ENCODE results near the gene CYP17A1. TPM values are rescaled to one million over a fixed set of nuclear protein-coding genes. Genes with fewer than 3 reads are reported as not detected.

The CYP17A1 gene
- total RNA-seq, 1 experiment from 2014 or later: 2.1 TPM

DNA sequence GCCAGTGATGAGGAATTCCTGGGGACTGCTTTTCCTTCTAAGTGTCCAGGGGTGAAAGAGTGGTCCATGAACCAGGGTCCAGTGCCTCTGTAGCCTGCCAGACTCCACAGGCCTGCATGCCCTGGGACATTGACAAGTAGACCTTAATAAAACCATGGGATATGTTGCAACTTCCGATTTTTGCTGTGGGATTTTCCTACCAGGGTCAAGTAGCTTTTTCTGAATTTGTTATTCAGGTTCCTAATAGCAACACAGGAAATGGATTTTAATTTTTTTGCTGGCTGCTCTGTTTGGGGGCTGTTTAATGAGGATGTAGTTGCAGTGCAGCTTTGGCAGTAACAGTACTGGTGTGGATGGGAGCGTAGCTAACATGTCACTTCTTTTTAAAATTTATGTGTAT lies 51.4 kb downstream of the CYP17A1 start:
- Mint-ChIP-seq H3K27ac (0 out of 2 replicates have a peak overlapping the region, but pooled peaks have one; percentile 50), H3K27me3 (ENCODE audit: low read depth) (no peaks in the 10 kb centered on the region), H3K36me3 (peaks cover 8% of the 10 kb centered on the region; the same call in 1 of the 2 replicates), H3K9me3 (peaks cover 6% of the 10 kb centered on the region), H3K4me3 (no peak overlapping the region), H3K4me1 (peaks cover 25% of the 10 kb centered on the region)
- ChIA-PET POLR2A (no interaction called here), CTCF (no interaction called here)
- TF ChIP-seq, protein P1, sequence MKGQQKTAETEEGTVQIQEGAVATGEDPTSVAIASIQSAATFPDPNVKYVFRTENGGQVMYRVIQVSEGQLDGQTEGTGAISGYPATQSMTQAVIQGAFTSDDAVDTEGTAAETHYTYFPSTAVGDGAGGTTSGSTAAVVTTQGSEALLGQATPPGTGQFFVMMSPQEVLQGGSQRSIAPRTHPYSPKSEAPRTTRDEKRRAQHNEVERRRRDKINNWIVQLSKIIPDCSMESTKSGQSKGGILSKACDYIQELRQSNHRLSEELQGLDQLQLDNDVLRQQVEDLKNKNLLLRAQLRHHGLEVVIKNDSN (CRISPR knock-in tag; IDR thresholded peaks at IDR 0.05): no peak
- TF ChIP-seq TEAD4 (CRISPR knock-in tag; IDR thresholded peaks at IDR 0.05) (no peak), ZNF416 (CRISPR knock-in tag; IDR thresholded peaks at IDR 0.05) (no peak), NFYB (CRISPR knock-in tag; conservative IDR thresholded peaks at IDR 0.05; ENCODE audit: low read depth) (no peak), PRRX2 (CRISPR knock-in tag; IDR thresholded peaks at IDR 0.05) (no peak), ZNF219 (CRISPR knock-in tag; IDR thresholded peaks at IDR 0.05; ENCODE audit: borderline replicate concordance) (no peak), HMGA2 (CRISPR knock-in tag; IDR thresholded peaks at IDR 0.05) (no peak), SMAD4 (CRISPR knock-in tag; IDR thresholded peaks at IDR 0.05) (no peak), NR1H2 (CRISPR knock-in tag; IDR thresholded peaks at IDR 0.05) (no peak), FOXJ3 (CRISPR knock-in tag; IDR thresholded peaks at IDR 0.05; ENCODE audit: borderline replicate concordance) (no peak)
- TF ChIP-seq, protein P2, sequence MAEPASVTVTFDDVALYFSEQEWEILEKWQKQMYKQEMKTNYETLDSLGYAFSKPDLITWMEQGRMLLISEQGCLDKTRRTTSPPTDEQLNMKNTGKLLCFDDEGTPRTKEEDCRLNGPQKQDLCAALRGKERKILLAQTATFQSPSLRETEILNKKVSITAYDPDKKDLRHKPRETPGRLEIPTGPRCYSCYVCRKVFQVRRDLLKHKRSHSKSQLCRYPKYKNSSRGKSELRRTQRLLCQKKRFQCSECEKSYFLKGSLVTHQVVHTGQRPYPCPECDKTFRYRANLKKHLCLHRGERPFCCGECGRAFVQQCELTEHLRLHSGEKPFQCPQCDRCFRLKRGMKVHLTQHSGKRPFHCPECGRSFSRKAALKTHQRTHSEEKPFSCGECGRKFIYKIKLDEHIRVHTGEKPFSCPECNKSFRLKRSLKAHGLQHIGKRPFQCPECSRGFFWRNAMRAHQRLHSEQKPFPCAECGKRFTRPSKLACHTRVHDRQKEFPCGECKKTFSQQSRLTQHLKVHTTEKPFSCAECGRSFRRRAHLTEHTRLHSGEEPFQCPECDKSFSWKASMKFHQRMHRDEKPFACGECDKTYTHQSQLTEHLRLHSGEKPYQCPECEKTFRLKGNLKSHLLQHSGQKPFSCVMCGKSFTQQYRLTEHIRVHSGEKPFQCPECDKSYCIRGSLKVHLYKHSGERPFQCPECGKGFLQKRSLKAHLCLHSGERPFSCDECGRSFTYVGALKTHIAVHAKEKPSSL (CRISPR knock-in tag; conservative IDR thresholded peaks at IDR 0.05): no peak
- TF ChIP-seq, protein P3, sequence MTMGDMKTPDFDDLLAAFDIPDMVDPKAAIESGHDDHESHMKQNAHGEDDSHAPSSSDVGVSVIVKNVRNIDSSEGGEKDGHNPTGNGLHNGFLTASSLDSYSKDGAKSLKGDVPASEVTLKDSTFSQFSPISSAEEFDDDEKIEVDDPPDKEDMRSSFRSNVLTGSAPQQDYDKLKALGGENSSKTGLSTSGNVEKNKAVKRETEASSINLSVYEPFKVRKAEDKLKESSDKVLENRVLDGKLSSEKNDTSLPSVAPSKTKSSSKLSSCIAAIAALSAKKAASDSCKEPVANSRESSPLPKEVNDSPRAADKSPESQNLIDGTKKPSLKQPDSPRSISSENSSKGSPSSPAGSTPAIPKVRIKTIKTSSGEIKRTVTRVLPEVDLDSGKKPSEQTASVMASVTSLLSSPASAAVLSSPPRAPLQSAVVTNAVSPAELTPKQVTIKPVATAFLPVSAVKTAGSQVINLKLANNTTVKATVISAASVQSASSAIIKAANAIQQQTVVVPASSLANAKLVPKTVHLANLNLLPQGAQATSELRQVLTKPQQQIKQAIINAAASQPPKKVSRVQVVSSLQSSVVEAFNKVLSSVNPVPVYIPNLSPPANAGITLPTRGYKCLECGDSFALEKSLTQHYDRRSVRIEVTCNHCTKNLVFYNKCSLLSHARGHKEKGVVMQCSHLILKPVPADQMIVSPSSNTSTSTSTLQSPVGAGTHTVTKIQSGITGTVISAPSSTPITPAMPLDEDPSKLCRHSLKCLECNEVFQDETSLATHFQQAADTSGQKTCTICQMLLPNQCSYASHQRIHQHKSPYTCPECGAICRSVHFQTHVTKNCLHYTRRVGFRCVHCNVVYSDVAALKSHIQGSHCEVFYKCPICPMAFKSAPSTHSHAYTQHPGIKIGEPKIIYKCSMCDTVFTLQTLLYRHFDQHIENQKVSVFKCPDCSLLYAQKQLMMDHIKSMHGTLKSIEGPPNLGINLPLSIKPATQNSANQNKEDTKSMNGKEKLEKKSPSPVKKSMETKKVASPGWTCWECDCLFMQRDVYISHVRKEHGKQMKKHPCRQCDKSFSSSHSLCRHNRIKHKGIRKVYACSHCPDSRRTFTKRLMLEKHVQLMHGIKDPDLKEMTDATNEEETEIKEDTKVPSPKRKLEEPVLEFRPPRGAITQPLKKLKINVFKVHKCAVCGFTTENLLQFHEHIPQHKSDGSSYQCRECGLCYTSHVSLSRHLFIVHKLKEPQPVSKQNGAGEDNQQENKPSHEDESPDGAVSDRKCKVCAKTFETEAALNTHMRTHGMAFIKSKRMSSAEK (CRISPR knock-in tag; IDR thresholded peaks at IDR 0.05; ENCODE audit: borderline replicate concordance): no peak
- TF ChIP-seq, protein P4, sequence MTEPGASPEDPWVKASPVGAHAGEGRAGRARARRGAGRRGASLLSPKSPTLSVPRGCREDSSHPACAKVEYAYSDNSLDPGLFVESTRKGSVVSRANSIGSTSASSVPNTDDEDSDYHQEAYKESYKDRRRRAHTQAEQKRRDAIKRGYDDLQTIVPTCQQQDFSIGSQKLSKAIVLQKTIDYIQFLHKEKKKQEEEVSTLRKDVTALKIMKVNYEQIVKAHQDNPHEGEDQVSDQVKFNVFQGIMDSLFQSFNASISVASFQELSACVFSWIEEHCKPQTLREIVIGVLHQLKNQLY (CRISPR knock-in tag; IDR thresholded peaks at IDR 0.05): no peak
- ATAC-seq: no peak
- no peak for DNase-seq (ENCODE audit: low spot score)

DNA sequence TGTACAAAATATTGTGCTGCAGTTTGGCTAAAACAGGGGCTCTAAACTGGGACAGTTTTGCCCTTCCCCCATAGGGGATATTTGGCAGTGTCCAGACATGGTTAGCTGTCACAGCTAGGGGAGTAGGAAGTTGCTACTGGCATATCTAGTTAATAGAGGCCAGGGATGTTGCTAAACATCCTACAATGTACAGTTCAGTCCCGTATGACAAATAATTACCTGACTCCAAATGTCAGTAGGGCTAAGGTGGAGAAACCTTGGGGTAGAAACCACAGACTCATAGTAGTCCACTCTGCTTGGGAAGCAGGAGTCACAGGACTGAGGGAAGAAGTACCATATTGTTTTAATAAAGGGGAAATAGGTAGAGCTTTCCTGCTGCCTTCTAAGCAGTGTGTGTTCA lies 53.6 kb downstream of the CYP17A1 start:
- no peak for ATAC-seq
- POLR2A ChIA-PET: interaction anchor here (0.6 kb wide), 2 partner anchors 28 to 86 kb away, joined by 3 to 5 read pairs; no protein-coding TSS in a partner anchor
- no peak overlapping the region for H3K27ac Mint-ChIP-seq
- TF ChIP-seq, protein P5, sequence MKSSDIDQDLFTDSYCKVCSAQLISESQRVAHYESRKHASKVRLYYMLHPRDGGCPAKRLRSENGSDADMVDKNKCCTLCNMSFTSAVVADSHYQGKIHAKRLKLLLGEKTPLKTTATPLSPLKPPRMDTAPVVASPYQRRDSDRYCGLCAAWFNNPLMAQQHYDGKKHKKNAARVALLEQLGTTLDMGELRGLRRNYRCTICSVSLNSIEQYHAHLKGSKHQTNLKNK (CRISPR knock-in tag; IDR thresholded peaks at IDR 0.05): no peak
- TF ChIP-seq, protein P6, sequence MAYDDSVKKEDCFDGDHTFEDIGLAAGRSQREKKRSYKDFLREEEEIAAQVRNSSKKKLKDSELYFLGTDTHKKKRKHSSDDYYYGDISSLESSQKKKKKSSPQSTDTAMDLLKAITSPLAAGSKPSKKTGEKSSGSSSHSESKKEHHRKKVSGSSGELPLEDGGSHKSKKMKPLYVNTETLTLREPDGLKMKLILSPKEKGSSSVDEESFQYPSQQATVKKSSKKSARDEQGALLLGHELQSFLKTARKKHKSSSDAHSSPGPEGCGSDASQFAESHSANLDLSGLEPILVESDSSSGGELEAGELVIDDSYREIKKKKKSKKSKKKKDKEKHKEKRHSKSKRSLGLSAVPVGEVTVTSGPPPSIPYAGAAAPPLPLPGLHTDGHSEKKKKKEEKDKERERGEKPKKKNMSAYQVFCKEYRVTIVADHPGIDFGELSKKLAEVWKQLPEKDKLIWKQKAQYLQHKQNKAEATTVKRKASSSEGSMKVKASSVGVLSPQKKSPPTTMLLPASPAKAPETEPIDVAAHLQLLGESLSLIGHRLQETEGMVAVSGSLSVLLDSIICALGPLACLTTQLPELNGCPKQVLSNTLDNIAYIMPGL (CRISPR knock-in tag; IDR thresholded peaks at IDR 0.05): no peak
- TF ChIP-seq, protein P7, sequence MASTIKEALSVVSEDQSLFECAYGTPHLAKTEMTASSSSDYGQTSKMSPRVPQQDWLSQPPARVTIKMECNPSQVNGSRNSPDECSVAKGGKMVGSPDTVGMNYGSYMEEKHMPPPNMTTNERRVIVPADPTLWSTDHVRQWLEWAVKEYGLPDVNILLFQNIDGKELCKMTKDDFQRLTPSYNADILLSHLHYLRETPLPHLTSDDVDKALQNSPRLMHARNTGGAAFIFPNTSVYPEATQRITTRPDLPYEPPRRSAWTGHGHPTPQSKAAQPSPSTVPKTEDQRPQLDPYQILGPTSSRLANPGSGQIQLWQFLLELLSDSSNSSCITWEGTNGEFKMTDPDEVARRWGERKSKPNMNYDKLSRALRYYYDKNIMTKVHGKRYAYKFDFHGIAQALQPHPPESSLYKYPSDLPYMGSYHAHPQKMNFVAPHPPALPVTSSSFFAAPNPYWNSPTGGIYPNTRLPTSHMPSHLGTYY (CRISPR knock-in tag; IDR thresholded peaks at IDR 0.05): no peak
- TF ChIP-seq, protein P8, sequence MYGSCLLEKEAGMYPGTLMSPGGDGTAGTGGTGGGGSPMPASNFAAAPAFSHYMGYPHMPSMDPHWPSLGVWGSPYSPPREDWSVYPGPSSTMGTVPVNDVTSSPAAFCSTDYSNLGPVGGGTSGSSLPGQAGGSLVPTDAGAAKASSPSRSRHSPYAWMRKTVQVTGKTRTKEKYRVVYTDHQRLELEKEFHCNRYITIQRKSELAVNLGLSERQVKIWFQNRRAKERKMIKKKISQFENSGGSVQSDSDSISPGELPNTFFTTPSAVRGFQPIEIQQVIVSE (CRISPR knock-in tag; IDR thresholded peaks at IDR 0.05; ENCODE audit: borderline replicate concordance): no peak
- no peak for TF ChIP-seq GTF2I (CRISPR knock-in tag; conservative IDR thresholded peaks at IDR 0.05)
- TF ChIP-seq TP53 (CRISPR knock-in tag; IDR thresholded peaks at IDR 0.05): no peak
- TF ChIP-seq ZNF121 (CRISPR knock-in tag; IDR thresholded peaks at IDR 0.05): no peak
- TF ChIP-seq, protein P2 (CRISPR knock-in tag; conservative IDR thresholded peaks at IDR 0.05): no peak
- TF ChIP-seq, protein P9, sequence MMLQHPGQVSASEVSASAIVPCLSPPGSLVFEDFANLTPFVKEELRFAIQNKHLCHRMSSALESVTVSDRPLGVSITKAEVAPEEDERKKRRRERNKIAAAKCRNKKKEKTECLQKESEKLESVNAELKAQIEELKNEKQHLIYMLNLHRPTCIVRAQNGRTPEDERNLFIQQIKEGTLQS (CRISPR knock-in tag; conservative IDR thresholded peaks at IDR 0.05): no peak

More for the DNA sequence above, 53.6 kb downstream of the CYP17A1 start:
- CTCF ChIA-PET: no interaction called here
- no peak for DNase-seq (ENCODE audit: low spot score)
- Mint-ChIP-seq H3K36me3 (no peaks in the 10 kb centered on the region), H3K4me3 (no peak overlapping the region), H3K27me3 (ENCODE audit: low read depth) (no peaks in the 10 kb centered on the region), H3K9me3 (no peaks in the 10 kb centered on the region), H3K4me1 (peaks cover 44% of the 10 kb centered on the region)
